Vagina (tissue), 2 donors: Measurements from ENCODE around the gene ZMIZ1. TPM values are rescaled to one million over a fixed set of nuclear protein-coding genes. Genes with fewer than 3 reads are reported as not detected.

Experiments
- DNase-seq, 2 donors: peaks; one replicate each; pipeline ENCODE4 v3.0.0-alpha.2; 2017; ENCODE audit errors: extremely low spot score in 2 of 2
- H3K27ac ChIP-seq: fragments of 200-600 bp; sonication (generic); one replicate; pipeline ENCODE4 v1.5.1; 2019
- H3K27me3 ChIP-seq: fragments of 200-600 bp; sonication (generic); one replicate; pipeline ENCODE4 v1.5.1; 2019
- H3K36me3 ChIP-seq, 2 donors: fragments of 200-600 bp; sonication (generic); one replicate each; pipeline ENCODE4 v1.5.1; 2017 to 2019
- H3K4me1 ChIP-seq: fragments of 200-600 bp; sonication (generic); one replicate; pipeline ENCODE4 v1.5.1; 2019
- H3K4me3 ChIP-seq, 2 donors: fragments of 200-600 bp; sonication (generic); 1 replicate in 1 of 2; 2 replicates in 1 of 2; pipeline ENCODE4 v1.5.1; 2016 to 2019
- H3K9me3 ChIP-seq: fragments of 200-600 bp; sonication (generic); one replicate; pipeline ENCODE4 v1.5.1; 2019
- CTCF ChIP-seq, 3 experiments: fragments of 450-650 bp in 2 of 3; fragments of 200-600 bp in 1 of 3; sonication (generic) in 1 of 3; IDR thresholded peaks; one replicate each; pipeline ENCODE4 v1.5.1; 2017 to 2019; ENCODE audit warnings: antibody characterized with exemption in 3 of 3, mild to moderate bottlenecking in 2 of 3, moderate library complexity in 2 of 3
- POLR2A ChIP-seq, 2 donors: fragments of 450-650 bp; IDR thresholded peaks; one replicate each; pipeline ENCODE4 v1.6.1; 2017; ENCODE audit warnings: antibody characterized with exemption in 2 of 2, mild to moderate bottlenecking in 2 of 2, moderate library complexity in 2 of 2
- POLR2AphosphoS5 ChIP-seq, 2 donors: sonication (generic); formaldehyde crosslinking; IDR thresholded peaks; one replicate each; pipeline ENCODE4 v1.9.0; 2017; ENCODE audit warnings: antibody characterized with exemption in 2 of 2, mild to moderate bottlenecking in 2 of 2, low read depth in 1 of 2; ENCODE audit not compliant: insufficient read depth in 1 of 2
- intact Hi-C: fragments of 100-400 bp; cut with DNase I; formaldehyde crosslinking; loops from one replicate; pipeline ENCODE4 v1.15.1; 2023
- total RNA-seq: library from RNA; depleted of rRNA; stranded (reverse); fragments of >200 nt; gene quantifications from one replicate; pipeline ENCODE4 v1.2.3, GENCODE V29; 2016

The ZMIZ1 gene
- total RNA-seq, 1 donor from 2014 or later = 61.4 TPM

GRCh38 chr10:79056736-79057391, 11.9 kb upstream of the ZMIZ1 start:
- H3K9me3 ChIP-seq = no peaks in the 10 kb centered on the region
- no peak overlapping the region for H3K27ac ChIP-seq
- H3K27me3 ChIP-seq = no peaks in the 10 kb centered on the region
- no peak for TF ChIP-seq POLR2A (IDR thresholded peaks at IDR 0.05)
- no peak for TF ChIP-seq POLR2AphosphoS5 (IDR thresholded peaks at IDR 0.05; ENCODE audit: insufficient read depth in 1 of 2, low read depth in 1 of 2)
- no peak for TF ChIP-seq CTCF (IDR thresholded peaks at IDR 0.05)
- intact Hi-C loops = no loop called here
- no peak for DNase-seq
- no peak overlapping the region for H3K4me3 ChIP-seq
- no peaks in the 10 kb centered on the region for H3K36me3 ChIP-seq
- no peaks in the 10 kb centered on the region for H3K4me1 ChIP-seq

GRCh38 chr10:79057481-79058275, 11.1 kb upstream of the ZMIZ1 start:
- Histone ChIP-seq H3K27me3 (no peaks in the 10 kb centered on the region), H3K9me3 (no peaks in the 10 kb centered on the region), H3K4me1 (no peaks in the 10 kb centered on the region), H3K27ac (no peak overlapping the region), H3K4me3 (no peak overlapping the region), H3K36me3 (no peaks in the 10 kb centered on the region)
- intact Hi-C loops = no loop called here
- TF ChIP-seq CTCF (IDR thresholded peaks at IDR 0.05) = no peak
- TF ChIP-seq POLR2A (IDR thresholded peaks at IDR 0.05) = no peak
- TF ChIP-seq POLR2AphosphoS5 (IDR thresholded peaks at IDR 0.05; ENCODE audit: insufficient read depth in 1 of 2, low read depth in 1 of 2) = no peak
- no peak for DNase-seq

- intact Hi-C loops = no loop called here
- Histone ChIP-seq H3K4me1 (no peaks in the 10 kb centered on the region), H3K27ac (no peak overlapping the region), H3K27me3 (no peaks in the 10 kb centered on the region), H3K4me3 (no peak overlapping the region), H3K9me3 (no peaks in the 10 kb centered on the region), H3K36me3 (no peaks in the 10 kb centered on the region)
- no peak for DNase-seq
- TF ChIP-seq CTCF (IDR thresholded peaks at IDR 0.05) (no peak), POLR2A (IDR thresholded peaks at IDR 0.05) (no peak), POLR2AphosphoS5 (IDR thresholded peaks at IDR 0.05; ENCODE audit: insufficient read depth in 1 of 2, low read depth in 1 of 2) (no peak)
Measured at GRCh38 chr10:79058899-79059841, 9.6 kb upstream of the ZMIZ1 start.

GRCh38 chr10:79059859-79060379, 8.8 kb upstream of the ZMIZ1 start:
- no peaks in the 10 kb centered on the region for H3K36me3 ChIP-seq
- intact Hi-C loops = no loop called here
- DNase-seq = no peak
- H3K9me3 ChIP-seq = no peaks in the 10 kb centered on the region
- no peaks in the 10 kb centered on the region for H3K27me3 ChIP-seq
- no peak overlapping the region for H3K4me3 ChIP-seq
- TF ChIP-seq POLR2AphosphoS5 (IDR thresholded peaks at IDR 0.05; ENCODE audit: insufficient read depth in 1 of 2, low read depth in 1 of 2) (no peak), POLR2A (IDR thresholded peaks at IDR 0.05) (no peak), CTCF (IDR thresholded peaks at IDR 0.05) (no peak)
- no peak overlapping the region for H3K27ac ChIP-seq
- H3K4me1 ChIP-seq = no peaks in the 10 kb centered on the region
